Tibial nerve (tissue), 4 donors: ENCODE data around the gene OR10A2. TPM values are rescaled to one million over a fixed set of nuclear protein-coding genes. Genes with fewer than 3 reads are reported as not detected.

Experiments
- DNase-seq, 2 donors: peaks; one replicate each; pipeline ENCODE4 v3.0.0-alpha.2; 2019; ENCODE audit warnings: low spot score in 2 of 2
- H3K27ac ChIP-seq, 4 donors: fragments of 200-600 bp; sonication (generic) in 3 of 4; one replicate each; pipeline ENCODE4 v1.5.1; 2017 to 2019; ENCODE audit warnings: mild to moderate bottlenecking in 1 of 4
- H3K27me3 ChIP-seq, 2 donors: fragments of 200-600 bp; sonication (generic) in 1 of 2; one replicate each; pipeline versions ENCODE4 v1.5.1 to v1.6.0; 2017 to 2019
- H3K36me3 ChIP-seq, 3 donors: fragments of 200-600 bp; sonication (generic); one replicate each; pipeline ENCODE4 v1.5.1; 2018 to 2019
- H3K4me1 ChIP-seq, 4 donors: fragments of 200-600 bp; sonication (generic) in 3 of 4; one replicate each; pipeline ENCODE4 v1.5.1; 2017 to 2019
- H3K4me3 ChIP-seq, 4 donors: fragments of 200-600 bp; sonication (generic) in 3 of 4; one replicate each; pipeline ENCODE4 v1.5.1; 2017 to 2019; ENCODE audit warnings: mild to moderate bottlenecking in 1 of 4, moderate library complexity in 1 of 4
- H3K9me3 ChIP-seq, 4 donors: fragments of 200-600 bp; sonication (generic) in 3 of 4; one replicate each; pipeline ENCODE4 v1.5.1; 2017 to 2019
- CTCF ChIP-seq, 5 experiments: fragments of 200-600 bp in 3 of 5; fragments of 450-650 bp in 2 of 5; sonication (generic) in 3 of 5; IDR thresholded peaks; one replicate each; pipeline ENCODE4 v1.5.1; 2016 to 2019; ENCODE audit warnings: antibody characterized with exemption in 5 of 5, mild to moderate bottlenecking in 3 of 5, moderate library complexity in 2 of 5
- EP300 ChIP-seq, 2 donors: sonication (generic); formaldehyde crosslinking; IDR thresholded peaks; one replicate each; pipeline ENCODE4 v1.6.1; 2017; ENCODE audit warnings: antibody characterized with exemption in 2 of 2, mild to moderate bottlenecking in 1 of 2
- POLR2A ChIP-seq, 2 donors: fragments of 450-650 bp; IDR thresholded peaks; one replicate each; pipeline ENCODE4 v1.6.1; 2017; ENCODE audit warnings: antibody characterized with exemption in 2 of 2, mild to moderate bottlenecking in 2 of 2, moderate library complexity in 2 of 2
- WGBS, 2 donors: methylation state at CpG; one replicate each; pipeline ENCODE4 v1.1.5; 2018; 5-methylcytosine and 5-hydroxymethylcytosine counted together
- total RNA-seq, 4 donors: library from RNA; depleted of rRNA; stranded (reverse); fragments of >200 nt; gene quantifications; one replicate each; pipeline ENCODE4 v1.1.0, GENCODE V29; 2016

The OR10A2 gene
- total RNA-seq, 4 donors from 2014 or later, result not detected

- Histone ChIP-seq H3K9me3 (peaks cover 0 to 14% (median 0%) of the 10 kb centered on the region in 4 donors), H3K27ac (no peak overlapping the region), H3K4me3 (no peak overlapping the region), H3K4me1 (no peaks in the 10 kb centered on the region), H3K27me3 (no peaks in the 10 kb centered on the region), H3K36me3 (no peaks in the 10 kb centered on the region)
- WGBS, 2 donors, result 43 to 46% methylated on average over 1 of the region's 1 CpG
- TF ChIP-seq POLR2A (IDR thresholded peaks at IDR 0.05), result no peak
- no peak for TF ChIP-seq EP300 (IDR thresholded peaks at IDR 0.05)
- no peak for TF ChIP-seq CTCF (IDR thresholded peaks at IDR 0.05)
- no peak for DNase-seq
Measured at GRCh38 chr11:6855971-6856541, 6.8 kb upstream of the OR10A2 start.

GRCh38 chr11:6856871-6857270 is 6.0 kb upstream of the OR10A2 start:
- H3K36me3 ChIP-seq, result no peaks in the 10 kb centered on the region
- 53 to 67% methylated on average over 3 of the region's 3 CpGs for WGBS, 2 donors
- no peak for TF ChIP-seq POLR2A (IDR thresholded peaks at IDR 0.05)
- no peak for TF ChIP-seq EP300 (IDR thresholded peaks at IDR 0.05)
- TF ChIP-seq CTCF (IDR thresholded peaks at IDR 0.05), result no peak
- no peak overlapping the region for H3K27ac ChIP-seq
- no peaks in the 10 kb centered on the region for H3K27me3 ChIP-seq
- no peak for DNase-seq
- no peak overlapping the region for H3K4me3 ChIP-seq
- H3K4me1 ChIP-seq, result no peaks in the 10 kb centered on the region
- H3K9me3 ChIP-seq, result peaks cover 0 to 13% (median 0%) of the 10 kb centered on the region in 4 donors

DNA sequence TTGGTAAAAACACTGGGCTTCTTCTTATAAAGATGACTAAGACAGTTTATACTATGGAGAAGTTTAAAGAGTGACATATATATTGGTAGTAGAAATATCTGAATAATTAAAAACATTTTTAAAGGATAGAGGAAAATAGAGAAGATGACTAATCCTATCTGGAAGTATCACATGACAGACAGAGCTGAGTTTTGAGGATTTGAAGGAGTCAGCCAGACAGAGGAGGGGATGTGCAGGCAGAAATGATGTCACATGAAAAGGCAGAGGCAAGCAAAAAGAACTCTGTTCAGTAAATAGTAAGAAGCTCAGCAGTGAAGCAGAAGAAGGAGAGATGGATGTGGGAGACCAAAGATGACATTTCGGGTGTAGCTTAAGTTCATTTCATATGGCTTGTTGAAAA is 1.6 kb downstream of the OR10A2 start:
- 74 to 90% methylated on average over 1 of the region's 1 CpG for WGBS, 2 donors
- no peaks in the 10 kb centered on the region for H3K4me1 ChIP-seq
- TF ChIP-seq POLR2A (IDR thresholded peaks at IDR 0.05) (no peak), EP300 (IDR thresholded peaks at IDR 0.05) (no peak), CTCF (IDR thresholded peaks at IDR 0.05) (no peak)
- no peak overlapping the region for H3K27ac ChIP-seq
- H3K36me3 ChIP-seq, result no peaks in the 10 kb centered on the region
- no peak overlapping the region for H3K4me3 ChIP-seq
- H3K27me3 ChIP-seq, result no peaks in the 10 kb centered on the region
- no peak for DNase-seq
- H3K9me3 ChIP-seq, result no peaks in the 10 kb centered on the region

DNA sequence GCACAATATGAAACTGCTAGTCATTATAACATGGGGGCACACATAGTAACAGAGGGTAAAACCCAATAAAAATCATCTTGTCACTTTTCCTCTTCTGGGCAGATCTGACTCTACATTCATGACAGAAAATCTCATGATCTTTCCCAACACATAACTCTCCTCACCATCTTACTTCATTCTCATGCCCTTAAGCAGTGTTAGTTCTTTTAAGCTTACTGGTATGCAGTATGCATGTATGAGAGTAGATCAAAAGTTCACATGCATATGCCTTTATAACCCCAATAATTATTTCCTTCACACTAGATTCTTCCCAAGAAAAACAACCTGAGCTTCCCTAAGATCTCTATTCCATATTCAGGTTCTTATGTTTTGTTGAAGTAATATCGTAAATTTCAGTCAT is 8.4 kb downstream of the OR10A2 start:
- H3K9me3 ChIP-seq, result no peaks in the 10 kb centered on the region
- H3K4me3 ChIP-seq, result no peak overlapping the region
- TF ChIP-seq POLR2A (IDR thresholded peaks at IDR 0.05), result no peak
- no peak for TF ChIP-seq CTCF (IDR thresholded peaks at IDR 0.05)
- WGBS, 2 donors, result 84 to 94% methylated on average over 1 of the region's 1 CpG
- no peak overlapping the region for H3K27ac ChIP-seq
- DNase-seq, result no peak
- no peaks in the 10 kb centered on the region for H3K36me3 ChIP-seq
- no peaks in the 10 kb centered on the region for H3K27me3 ChIP-seq
- H3K4me1 ChIP-seq, result no peaks in the 10 kb centered on the region

DNA sequence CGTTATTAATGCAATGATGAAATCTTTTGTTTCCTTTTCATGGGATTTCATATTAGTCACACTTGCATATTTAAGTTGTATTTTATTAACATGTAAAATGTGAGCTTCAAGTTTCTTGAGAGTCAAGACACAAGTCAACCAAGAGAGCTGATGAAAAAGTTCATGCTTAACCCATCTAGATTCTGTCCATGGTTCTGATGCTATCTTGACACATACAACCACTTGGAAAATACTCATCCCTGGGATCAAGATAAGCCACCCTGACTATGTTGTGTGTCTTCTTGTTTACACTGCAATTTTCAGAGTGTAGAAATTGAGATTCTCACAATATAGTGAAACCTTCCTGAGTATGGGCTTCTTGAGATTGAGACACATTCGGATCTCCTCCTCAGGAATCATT is 12.9 kb downstream of the OR10A2 start:
- H3K27ac ChIP-seq, result no peak overlapping the region
- H3K27me3 ChIP-seq, result no peaks in the 10 kb centered on the region
- TF ChIP-seq CTCF (IDR thresholded peaks at IDR 0.05) (no peak), POLR2A (IDR thresholded peaks at IDR 0.05) (no peak), EP300 (IDR thresholded peaks at IDR 0.05) (no peak)
- 90 to 93% methylated on average over 2 of the region's 2 CpGs for WGBS, 2 donors
- H3K4me1 ChIP-seq, result no peaks in the 10 kb centered on the region
- no peak for DNase-seq
- H3K4me3 ChIP-seq, result no peak overlapping the region
- H3K36me3 ChIP-seq, result no peaks in the 10 kb centered on the region
- H3K9me3 ChIP-seq, result peaks cover 0 to 9% (median 0%) of the 10 kb centered on the region in 4 donors
